ENCODE data around the gene MT1A.

DNA sequence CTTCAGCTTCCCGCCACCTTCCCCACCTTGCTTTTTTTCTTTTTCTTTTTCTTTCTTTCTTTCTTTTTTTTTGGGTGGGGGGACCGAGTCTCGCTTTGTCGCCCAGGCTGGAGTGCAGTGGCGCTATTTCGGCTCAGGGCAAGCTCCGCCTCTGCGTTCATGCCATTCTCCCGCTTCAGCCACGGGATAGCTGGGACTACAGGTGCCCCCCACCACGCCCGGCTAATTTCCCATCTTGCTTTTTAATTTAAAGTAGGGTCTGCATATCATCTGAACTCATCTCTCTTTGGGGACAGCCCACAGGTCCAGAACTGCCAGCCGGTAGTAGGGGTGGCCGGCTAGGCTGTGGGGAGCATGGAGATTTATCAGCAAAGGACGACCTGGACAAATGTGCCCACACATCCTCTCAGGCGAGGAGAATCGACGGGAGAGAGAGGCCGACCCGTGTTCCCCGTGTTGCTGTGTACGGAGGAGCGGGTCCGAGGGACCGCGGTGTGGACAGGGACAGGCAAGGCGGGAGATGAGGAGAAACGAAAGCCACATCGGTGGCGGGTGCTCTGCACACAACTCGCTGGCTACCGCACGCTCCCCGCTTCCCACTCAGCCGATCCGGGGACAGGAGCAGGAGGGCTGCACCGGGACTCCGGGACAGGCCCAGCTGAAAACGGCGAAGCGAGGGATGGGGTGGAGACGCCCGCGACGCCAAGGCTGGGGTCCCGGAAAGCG lies 3.6 kb upstream of the MT1A start:
- TF ChIP-seq, protein P1, sequence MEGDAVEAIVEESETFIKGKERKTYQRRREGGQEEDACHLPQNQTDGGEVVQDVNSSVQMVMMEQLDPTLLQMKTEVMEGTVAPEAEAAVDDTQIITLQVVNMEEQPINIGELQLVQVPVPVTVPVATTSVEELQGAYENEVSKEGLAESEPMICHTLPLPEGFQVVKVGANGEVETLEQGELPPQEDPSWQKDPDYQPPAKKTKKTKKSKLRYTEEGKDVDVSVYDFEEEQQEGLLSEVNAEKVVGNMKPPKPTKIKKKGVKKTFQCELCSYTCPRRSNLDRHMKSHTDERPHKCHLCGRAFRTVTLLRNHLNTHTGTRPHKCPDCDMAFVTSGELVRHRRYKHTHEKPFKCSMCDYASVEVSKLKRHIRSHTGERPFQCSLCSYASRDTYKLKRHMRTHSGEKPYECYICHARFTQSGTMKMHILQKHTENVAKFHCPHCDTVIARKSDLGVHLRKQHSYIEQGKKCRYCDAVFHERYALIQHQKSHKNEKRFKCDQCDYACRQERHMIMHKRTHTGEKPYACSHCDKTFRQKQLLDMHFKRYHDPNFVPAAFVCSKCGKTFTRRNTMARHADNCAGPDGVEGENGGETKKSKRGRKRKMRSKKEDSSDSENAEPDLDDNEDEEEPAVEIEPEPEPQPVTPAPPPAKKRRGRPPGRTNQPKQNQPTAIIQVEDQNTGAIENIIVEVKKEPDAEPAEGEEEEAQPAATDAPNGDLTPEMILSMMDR (IDR thresholded peaks at IDR 0.05; ENCODE audit: borderline replicate concordance, extremely low read depth, low read length, poor library complexity, severe bottlenecking) = no peak
- no peak for TF ChIP-seq EZH2 (IDR thresholded peaks at IDR 0.05; ENCODE audit: borderline replicate concordance, low read depth, low read length, severe bottlenecking)
